AG04450 (cell line): Measurements from ENCODE around the gene EPHB2. TPM values are rescaled to one million over a fixed set of nuclear protein-coding genes. Genes with fewer than 3 reads are reported as not detected.

ENCODE experiments used
- CTCF ChIA-PET: fragments of 300-600, 350-600 bp; formaldehyde crosslinking; extraction: SDS; loops from one replicate; lab custom pipeline; 2022; ENCODE audit warnings: antibody characterized with exemption, inconsistent platforms; lab: Charles Lee
- POLR2A ChIA-PET: fragments of 350-600 bp; formaldehyde crosslinking; extraction: SDS; loops from one replicate; lab custom pipeline; 2021; ENCODE audit warnings: antibody characterized with exemption, inconsistent platforms; lab: Yijun Ruan, JAX
- DNase-seq: peaks from one replicate; pipeline ENCODE4 v3.0.0-alpha.2; 2011; ENCODE audit warnings: low read depth, low spot score
- H3K27ac ChIP-seq: one replicate; pipeline ENCODE4 v1.5.1; 2012; ENCODE audit warnings: low read depth, low read length, control low read depth
- H3K27me3 ChIP-seq: one replicate; pipeline ENCODE4 v1.6.0; 2012; ENCODE audit warnings: low read length; ENCODE audit not compliant: control insufficient read depth, insufficient read depth
- H3K4me3 ChIP-seq: 2 replicates; pipeline ENCODE4 v1.5.1; 2011; ENCODE audit warnings: mild to moderate bottlenecking, low read depth, low read length, control low read depth
- H3K9me3 ChIP-seq: 2 replicates; pipeline ENCODE4 v1.5.1; 2012; ENCODE audit warnings: low read length; ENCODE audit not compliant: control insufficient read depth, insufficient read depth
- CTCF ChIP-seq: IDR thresholded peaks from 2 replicates; pipeline ENCODE4 v1.5.1; 2011; ENCODE audit warnings: low read depth, low read length, control low read depth, inconsistent platforms
- polyA plus RNA-seq: library from polyadenylated mRNA; depleted of rRNA; stranded (reverse); fragments of >200 nt; gene quantifications from 2 replicates; pipeline ENCODE4 v1.2.3, GENCODE V29; 2011

Gene EPHB2
- polyA plus RNA-seq, 1 experiment: 30.9 TPM

GRCh38 chr1:22915816-22916470, 205.3 kb downstream of the EPHB2 start:
- ChIA-PET POLR2A (no interaction called here), CTCF (interaction anchor here (0.5 kb wide), 1 partner anchor 64 kb away, joined by 3 read pairs; no protein-coding TSS in a partner anchor)
- no peak overlapping the region for H3K4me3 ChIP-seq
- H3K27me3 ChIP-seq: no peaks in the 10 kb centered on the region
- no peaks in the 10 kb centered on the region for H3K9me3 ChIP-seq
- no peak for TF ChIP-seq CTCF
- no peak for DNase-seq
- no peak overlapping the region for H3K27ac ChIP-seq

GRCh38 chr1:22916471-22916820, 205.8 kb downstream of the EPHB2 start:
- no peaks in the 10 kb centered on the region for H3K27me3 ChIP-seq
- H3K9me3 ChIP-seq: no peaks in the 10 kb centered on the region
- ChIA-PET POLR2A (no interaction called here), CTCF (no interaction called here)
- TF ChIP-seq CTCF: no peak
- no peak overlapping the region for H3K4me3 ChIP-seq
- no peak for DNase-seq
- no peak overlapping the region for H3K27ac ChIP-seq

- ChIA-PET POLR2A (no interaction called here), CTCF (interaction anchor here (0.8 kb wide), 1 partner anchor 13 kb away, joined by 3 read pairs; no protein-coding TSS in a partner anchor)
- peaks cover 5% of the 10 kb centered on the region for H3K9me3 ChIP-seq
- H3K4me3 ChIP-seq: no peak overlapping the region
- no peaks in the 10 kb centered on the region for H3K27me3 ChIP-seq
- no peak overlapping the region for H3K27ac ChIP-seq
- TF ChIP-seq CTCF: no peak
- no peak for DNase-seq
Measured at GRCh38 chr1:22917989-22918388, 207.3 kb downstream of the EPHB2 start.

- ChIA-PET POLR2A (no interaction called here), CTCF (interaction anchor here (0.7 to 1.4 kb wide), 2 partner anchors 53 to 214 kb away, joined by 3 to 6 read pairs; no protein-coding TSS in a partner anchor)
- Histone ChIP-seq H3K27me3 (no peaks in the 10 kb centered on the region), H3K9me3 (peaks cover 7% of the 10 kb centered on the region), H3K4me3 (no peak overlapping the region), H3K27ac (no peak overlapping the region)
- no peak for DNase-seq
- no peak for TF ChIP-seq CTCF
Measured at GRCh38 chr1:22918644-22919043, 208.0 kb downstream of the EPHB2 start.

- H3K4me3 ChIP-seq: no peak overlapping the region
- CTCF ChIA-PET: interaction anchor here (1.2 to 1.4 kb wide), 2 partner anchors 10 to 215 kb away, joined by 4 to 6 read pairs; no protein-coding TSS in a partner anchor
- no peak for DNase-seq
- H3K27me3 ChIP-seq: no peaks in the 10 kb centered on the region
- POLR2A ChIA-PET: no interaction called here
- H3K9me3 ChIP-seq: peaks cover 7% of the 10 kb centered on the region
- no peak overlapping the region for H3K27ac ChIP-seq
- no peak for TF ChIP-seq CTCF
Measured at GRCh38 chr1:22919341-22920025, 208.8 kb downstream of the EPHB2 start.
